ENCODE results near the gene C7orf25.

Gene C7orf25

GRCh38 chr7:42950417-42950816 lies 38.5 kb upstream of the C7orf25 start:
- no peak for DNase-seq (ENCODE audit: low read depth, low spot score)
- no peaks in the 10 kb centered on the region for H3K4me1 ChIP-seq (ENCODE audit: insufficient read depth, insufficient read length)
- H3K36me3 ChIP-seq (ENCODE audit: insufficient read depth, insufficient read length, low read length), result no peaks in the 10 kb centered on the region
- TF ChIP-seq SUZ12 (IDR thresholded peaks at IDR 0.05; ENCODE audit: extremely low read depth, insufficient read depth, insufficient read length) (no peak), YY1 (IDR thresholded peaks at IDR 0.05; ENCODE audit: insufficient read depth, insufficient read length) (no peak), ZNF274 (IDR thresholded peaks at IDR 0.05; ENCODE audit: low read depth, low read length) (no peak)
- no peak overlapping the region for H3K9ac ChIP-seq (ENCODE audit: insufficient read length, low read depth)
- no peak overlapping the region for H3K4me3 ChIP-seq (ENCODE audit: insufficient read length, low read depth)
- H3K9me3 ChIP-seq (ENCODE audit: insufficient read depth, low read length), result no peaks in the 10 kb centered on the region
- H3K27me3 ChIP-seq (ENCODE audit: insufficient read depth, insufficient read length), result no peaks in the 10 kb centered on the region

GRCh38 chr7:42947521-42947920 lies 35.7 kb upstream of the C7orf25 start:
- no peak overlapping the region for H3K9ac ChIP-seq (ENCODE audit: insufficient read length, low read depth)
- no peaks in the 10 kb centered on the region for H3K9me3 ChIP-seq (ENCODE audit: insufficient read depth, low read length)
- no peak for DNase-seq (ENCODE audit: low read depth, low spot score)
- H3K27me3 ChIP-seq (ENCODE audit: insufficient read depth, insufficient read length), result no peaks in the 10 kb centered on the region
- H3K4me1 ChIP-seq (ENCODE audit: insufficient read depth, insufficient read length), result no peaks in the 10 kb centered on the region
- TF ChIP-seq YY1 (IDR thresholded peaks at IDR 0.05; ENCODE audit: insufficient read depth, insufficient read length) (no peak), SUZ12 (IDR thresholded peaks at IDR 0.05; ENCODE audit: extremely low read depth, insufficient read depth, insufficient read length) (no peak), ZNF274 (IDR thresholded peaks at IDR 0.05; ENCODE audit: low read depth, low read length) (no peak)
- no peak overlapping the region for H3K4me3 ChIP-seq (ENCODE audit: insufficient read length, low read depth)
- H3K36me3 ChIP-seq (ENCODE audit: insufficient read depth, insufficient read length, low read length), result no peaks in the 10 kb centered on the region

- H3K4me3 ChIP-seq (ENCODE audit: insufficient read length, low read depth), result no peak overlapping the region
- no peak for TF ChIP-seq ZNF274 (IDR thresholded peaks at IDR 0.05; ENCODE audit: low read depth, low read length)
- no peak for TF ChIP-seq SUZ12 (IDR thresholded peaks at IDR 0.05; ENCODE audit: extremely low read depth, insufficient read depth, insufficient read length)
- TF ChIP-seq YY1 (IDR thresholded peaks at IDR 0.05; ENCODE audit: insufficient read depth, insufficient read length), result no peak
- H3K9ac ChIP-seq (ENCODE audit: insufficient read length, low read depth), result no peak overlapping the region
- H3K36me3 ChIP-seq (ENCODE audit: insufficient read depth, insufficient read length, low read length), result no peaks in the 10 kb centered on the region
- H3K9me3 ChIP-seq (ENCODE audit: insufficient read depth, low read length), result no peaks in the 10 kb centered on the region
- DNase-seq (ENCODE audit: low read depth, low spot score), result no peak
- no peaks in the 10 kb centered on the region for H3K4me1 ChIP-seq (ENCODE audit: insufficient read depth, insufficient read length)
- no peaks in the 10 kb centered on the region for H3K27me3 ChIP-seq (ENCODE audit: insufficient read depth, insufficient read length)
Observed at GRCh38 chr7:42946627-42946950, 34.7 kb upstream of the C7orf25 start.

- DNase-seq (ENCODE audit: low read depth, low spot score), result no peak
- Histone ChIP-seq H3K4me3 (ENCODE audit: insufficient read length, low read depth) (no peak overlapping the region), H3K4me1 (ENCODE audit: insufficient read depth, insufficient read length) (no peaks in the 10 kb centered on the region), H3K27me3 (ENCODE audit: insufficient read depth, insufficient read length) (no peaks in the 10 kb centered on the region), H3K36me3 (ENCODE audit: insufficient read depth, insufficient read length, low read length) (no peaks in the 10 kb centered on the region), H3K9ac (ENCODE audit: insufficient read length, low read depth) (no peak overlapping the region), H3K9me3 (ENCODE audit: insufficient read depth, low read length) (no peaks in the 10 kb centered on the region)
- TF ChIP-seq YY1 (IDR thresholded peaks at IDR 0.05; ENCODE audit: insufficient read depth, insufficient read length), result no peak
- TF ChIP-seq ZNF274 (IDR thresholded peaks at IDR 0.05; ENCODE audit: low read depth, low read length), result no peak
- no peak for TF ChIP-seq SUZ12 (IDR thresholded peaks at IDR 0.05; ENCODE audit: extremely low read depth, insufficient read depth, insufficient read length)
Observed at GRCh38 chr7:42945821-42946626, 34.2 kb upstream of the C7orf25 start.

- peak; percentile 81 for DNase-seq (ENCODE audit: low read depth, low spot score)
- Histone ChIP-seq H3K4me3 (ENCODE audit: insufficient read length, low read depth) (no peak overlapping the region), H3K4me1 (ENCODE audit: insufficient read depth, insufficient read length) (no peaks in the 10 kb centered on the region), H3K9me3 (ENCODE audit: insufficient read depth, low read length) (no peaks in the 10 kb centered on the region), H3K36me3 (ENCODE audit: insufficient read depth, insufficient read length, low read length) (peaks cover 33% of the 10 kb centered on the region), H3K27me3 (ENCODE audit: insufficient read depth, insufficient read length) (no peaks in the 10 kb centered on the region), H3K9ac (ENCODE audit: insufficient read length, low read depth) (no peak overlapping the region)
- TF ChIP-seq SUZ12 (IDR thresholded peaks at IDR 0.05; ENCODE audit: extremely low read depth, insufficient read depth, insufficient read length) (no peak), ZNF274 (IDR thresholded peaks at IDR 0.05; ENCODE audit: low read depth, low read length) (no peak), YY1 (IDR thresholded peaks at IDR 0.05; ENCODE audit: insufficient read depth, insufficient read length) (no peak)
Observed at GRCh38 chr7:42940985-42941847, 29.3 kb upstream of the C7orf25 start.

GRCh38 chr7:42939457-42940240 lies 27.8 kb upstream of the C7orf25 start:
- Histone ChIP-seq H3K4me1 (ENCODE audit: insufficient read depth, insufficient read length) (no peaks in the 10 kb centered on the region), H3K27me3 (ENCODE audit: insufficient read depth, insufficient read length) (no peaks in the 10 kb centered on the region), H3K36me3 (ENCODE audit: insufficient read depth, insufficient read length, low read length) (peaks cover 49% of the 10 kb centered on the region)

More at GRCh38 chr7:42939457-42940240, 27.8 kb upstream of the C7orf25 start:
- no peak overlapping the region for H3K4me3 ChIP-seq (ENCODE audit: insufficient read length, low read depth)
- no peak for TF ChIP-seq SUZ12 (IDR thresholded peaks at IDR 0.05; ENCODE audit: extremely low read depth, insufficient read depth, insufficient read length)
- no peak for TF ChIP-seq ZNF274 (IDR thresholded peaks at IDR 0.05; ENCODE audit: low read depth, low read length)
- no peak for TF ChIP-seq YY1 (IDR thresholded peaks at IDR 0.05; ENCODE audit: insufficient read depth, insufficient read length)
- no peaks in the 10 kb centered on the region for H3K9me3 ChIP-seq (ENCODE audit: insufficient read depth, low read length)
- DNase-seq (ENCODE audit: low read depth, low spot score), result no peak
- no peak overlapping the region for H3K9ac ChIP-seq (ENCODE audit: insufficient read length, low read depth)
